ENCODE results near the gene ZCCHC24.
A peak's percentile ranks its signal among the peaks of the same experiment; 100 is the strongest.

The ZCCHC24 gene

DNA sequence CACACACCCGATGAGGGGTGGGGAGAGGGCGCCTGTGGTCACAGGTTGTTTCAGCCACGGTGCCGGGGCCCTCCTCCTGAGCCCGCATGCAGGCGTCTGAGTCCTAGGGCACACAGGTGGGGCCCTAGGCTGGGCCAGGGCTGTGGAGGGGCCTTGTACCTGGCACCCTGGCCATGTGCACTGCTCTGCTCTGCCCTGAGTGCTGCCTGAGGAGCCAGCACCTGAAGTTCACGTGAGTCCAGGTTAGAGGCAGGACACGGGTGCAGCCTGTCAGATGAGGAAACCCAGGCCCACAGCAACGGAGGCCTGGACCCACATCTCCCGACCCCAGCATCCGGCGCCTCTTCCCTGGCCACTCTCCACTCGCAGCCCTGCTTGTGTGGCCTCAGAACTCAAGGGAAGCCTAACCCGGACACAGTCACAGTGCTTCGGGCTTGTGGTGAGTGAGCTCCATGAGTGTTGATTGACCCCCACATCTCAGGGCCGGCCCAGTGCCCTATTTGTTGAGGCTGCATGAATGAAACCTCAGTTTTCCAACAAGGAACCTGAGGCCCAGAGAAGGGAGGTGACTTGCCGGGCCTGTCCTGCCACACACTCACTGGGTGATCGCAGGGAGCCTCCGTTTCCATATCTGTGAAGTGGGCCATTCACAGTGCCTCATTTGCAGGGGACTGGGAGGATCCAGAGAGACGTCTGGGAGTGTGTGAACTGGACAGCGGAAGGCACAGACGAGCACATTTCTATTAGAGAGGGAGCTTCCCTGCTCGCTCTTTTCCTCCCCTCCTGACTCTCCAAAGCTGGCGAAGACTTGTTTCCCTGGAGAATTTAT lies 58.6 kb downstream of the ZCCHC24 start:
- peak; percentile 35 for DNase-seq (ENCODE audit: low read depth)
- TF ChIP-seq, protein P1, sequence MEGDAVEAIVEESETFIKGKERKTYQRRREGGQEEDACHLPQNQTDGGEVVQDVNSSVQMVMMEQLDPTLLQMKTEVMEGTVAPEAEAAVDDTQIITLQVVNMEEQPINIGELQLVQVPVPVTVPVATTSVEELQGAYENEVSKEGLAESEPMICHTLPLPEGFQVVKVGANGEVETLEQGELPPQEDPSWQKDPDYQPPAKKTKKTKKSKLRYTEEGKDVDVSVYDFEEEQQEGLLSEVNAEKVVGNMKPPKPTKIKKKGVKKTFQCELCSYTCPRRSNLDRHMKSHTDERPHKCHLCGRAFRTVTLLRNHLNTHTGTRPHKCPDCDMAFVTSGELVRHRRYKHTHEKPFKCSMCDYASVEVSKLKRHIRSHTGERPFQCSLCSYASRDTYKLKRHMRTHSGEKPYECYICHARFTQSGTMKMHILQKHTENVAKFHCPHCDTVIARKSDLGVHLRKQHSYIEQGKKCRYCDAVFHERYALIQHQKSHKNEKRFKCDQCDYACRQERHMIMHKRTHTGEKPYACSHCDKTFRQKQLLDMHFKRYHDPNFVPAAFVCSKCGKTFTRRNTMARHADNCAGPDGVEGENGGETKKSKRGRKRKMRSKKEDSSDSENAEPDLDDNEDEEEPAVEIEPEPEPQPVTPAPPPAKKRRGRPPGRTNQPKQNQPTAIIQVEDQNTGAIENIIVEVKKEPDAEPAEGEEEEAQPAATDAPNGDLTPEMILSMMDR (conservative IDR thresholded peaks at IDR 0.05; ENCODE audit: control insufficient read depth, insufficient read depth, low read depth, low read length) = no peak
- no peak overlapping the region for H3K4me3 ChIP-seq (ENCODE audit: control insufficient read depth, low read depth, low read length)

DNA sequence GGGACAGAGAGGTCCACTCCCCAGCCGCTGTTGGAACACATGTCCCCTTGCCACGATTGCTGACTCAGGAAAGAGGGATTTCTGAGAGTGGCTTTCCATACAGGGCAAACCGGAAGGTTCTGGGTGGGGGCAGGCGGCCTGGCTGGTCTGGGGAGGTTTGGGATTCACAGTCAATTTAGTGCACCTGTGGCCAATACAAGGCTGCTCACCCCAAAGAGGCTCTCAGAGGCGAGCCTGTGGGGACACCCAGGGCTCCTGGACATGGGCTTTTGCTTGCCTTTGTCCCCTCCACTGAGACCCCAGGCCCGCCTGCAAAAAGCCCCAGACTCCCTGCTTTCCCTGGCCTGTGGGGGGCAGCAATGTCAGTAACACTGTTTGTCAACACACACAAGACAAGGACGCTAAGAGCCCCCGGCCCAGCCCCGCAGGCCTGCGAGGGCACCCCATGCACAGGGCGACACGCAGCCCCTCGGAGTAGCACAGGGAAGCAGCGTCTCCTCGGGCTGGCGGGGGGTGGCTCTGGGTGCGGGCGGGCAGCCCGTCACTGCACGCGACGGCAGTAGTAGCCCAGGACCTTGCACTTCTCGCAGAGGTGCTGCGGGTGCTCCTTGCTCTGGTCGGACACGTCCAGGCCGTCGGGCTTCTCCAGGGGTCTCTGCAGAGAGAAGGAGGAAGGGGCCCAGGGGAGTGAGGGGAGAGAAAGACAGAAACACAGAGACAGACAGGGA lies 59.5 kb downstream of the ZCCHC24 start:
- no peak overlapping the region for H3K4me3 ChIP-seq (ENCODE audit: control insufficient read depth, low read depth, low read length)
- TF ChIP-seq, protein P1 (conservative IDR thresholded peaks at IDR 0.05; ENCODE audit: control insufficient read depth, insufficient read depth, low read depth, low read length) = no peak
- no peak for DNase-seq (ENCODE audit: low read depth)

DNA sequence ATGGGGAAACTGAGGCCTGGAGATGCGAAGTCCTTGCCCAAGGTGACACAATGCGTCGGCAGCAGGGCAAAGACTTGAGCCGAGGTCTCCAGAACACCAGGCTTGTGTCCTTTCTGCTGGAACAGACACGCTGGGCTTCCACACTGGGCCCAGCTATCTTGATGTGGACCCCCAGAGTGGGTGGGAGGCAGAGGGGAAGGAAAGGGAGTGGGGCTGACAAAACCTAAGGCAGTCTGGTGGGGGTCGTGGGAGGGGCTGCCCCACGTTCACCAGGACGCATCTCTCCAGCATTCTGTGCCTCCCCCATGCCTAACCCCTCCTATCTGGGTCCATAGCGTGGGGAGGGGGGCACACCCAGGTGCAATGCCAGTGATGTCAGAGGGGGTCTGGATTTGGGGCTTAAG lies 60.0 kb downstream of the ZCCHC24 start:
- no peak for DNase-seq (ENCODE audit: low read depth)
- TF ChIP-seq, protein P1 (conservative IDR thresholded peaks at IDR 0.05; ENCODE audit: control insufficient read depth, insufficient read depth, low read depth, low read length) = no peak
- no peak overlapping the region for H3K4me3 ChIP-seq (ENCODE audit: control insufficient read depth, low read depth, low read length)

DNA sequence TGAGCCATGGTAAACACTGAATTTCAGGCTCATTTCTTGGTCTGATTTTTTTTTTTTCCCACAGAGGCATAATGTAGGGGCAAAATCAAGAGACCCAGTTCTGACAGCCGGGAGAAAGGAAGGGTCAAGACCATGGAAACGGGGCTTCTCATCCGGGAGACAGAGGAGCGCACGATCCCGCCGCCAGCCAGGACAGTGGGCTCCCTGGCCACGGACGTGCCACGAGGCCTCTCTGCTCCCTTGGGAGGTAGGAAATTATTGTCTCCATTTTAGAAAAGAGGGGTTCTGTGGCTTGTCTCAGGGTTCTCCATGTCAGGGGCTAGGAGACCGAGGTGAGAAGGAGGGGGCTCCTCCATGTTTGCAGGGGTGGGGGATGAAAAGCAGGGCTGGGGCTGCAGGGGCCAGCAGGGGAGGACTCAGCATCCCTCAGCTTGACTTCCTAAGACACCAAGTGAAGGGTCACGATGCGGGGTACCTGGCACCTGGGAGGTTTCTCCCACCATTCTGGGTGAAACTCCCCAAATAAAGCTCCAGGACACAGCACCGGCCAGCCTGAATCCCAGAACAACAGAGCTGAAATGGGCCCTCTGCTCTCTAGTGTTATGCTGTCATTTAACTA lies 60.5 kb downstream of the ZCCHC24 start:
- DNase-seq (ENCODE audit: low read depth) = no peak

DNA sequence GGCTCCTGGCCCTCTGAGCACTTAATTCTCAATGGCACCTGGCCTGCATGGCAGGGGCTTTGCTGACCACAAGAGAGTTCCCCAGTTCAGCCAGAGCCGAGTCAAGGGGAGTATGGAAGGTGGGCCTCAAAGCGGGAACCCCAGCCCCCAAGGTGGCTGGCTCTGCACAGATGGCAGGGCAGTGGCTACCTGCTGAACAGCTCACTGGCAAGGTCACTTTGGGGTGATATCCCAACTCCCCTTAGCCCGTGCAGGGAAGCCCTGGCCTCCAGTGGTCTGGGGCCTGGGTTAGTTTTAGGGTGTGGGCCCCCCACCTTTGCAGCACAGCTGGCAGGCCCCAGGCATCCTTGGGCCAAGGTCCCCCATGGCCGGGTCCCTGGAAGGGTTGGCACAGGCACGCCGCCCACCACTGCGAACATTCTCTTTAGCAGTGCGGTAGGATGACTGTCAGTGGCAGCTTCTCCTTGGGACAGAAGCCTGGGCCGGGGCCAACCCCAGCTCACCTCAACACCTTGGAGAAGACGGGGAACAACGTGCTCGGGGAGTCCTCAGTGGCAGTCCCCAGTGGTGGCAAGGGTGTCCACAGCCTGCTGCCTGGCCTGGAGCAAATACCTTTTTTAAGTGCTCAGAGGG lies 61.3 kb downstream of the ZCCHC24 start:
- TF ChIP-seq, protein P1 (conservative IDR thresholded peaks at IDR 0.05; ENCODE audit: control insufficient read depth, insufficient read depth, low read depth, low read length) = no peak
- no peak for DNase-seq (ENCODE audit: low read depth)
- H3K4me3 ChIP-seq (ENCODE audit: control insufficient read depth, low read depth, low read length) = no peak overlapping the region

More for the DNA sequence above, 60.5 kb downstream of the ZCCHC24 start:
- no peak overlapping the region for H3K4me3 ChIP-seq (ENCODE audit: control insufficient read depth, low read depth, low read length)
- TF ChIP-seq, protein P1 (conservative IDR thresholded peaks at IDR 0.05; ENCODE audit: control insufficient read depth, insufficient read depth, low read depth, low read length) = no peak

DNA sequence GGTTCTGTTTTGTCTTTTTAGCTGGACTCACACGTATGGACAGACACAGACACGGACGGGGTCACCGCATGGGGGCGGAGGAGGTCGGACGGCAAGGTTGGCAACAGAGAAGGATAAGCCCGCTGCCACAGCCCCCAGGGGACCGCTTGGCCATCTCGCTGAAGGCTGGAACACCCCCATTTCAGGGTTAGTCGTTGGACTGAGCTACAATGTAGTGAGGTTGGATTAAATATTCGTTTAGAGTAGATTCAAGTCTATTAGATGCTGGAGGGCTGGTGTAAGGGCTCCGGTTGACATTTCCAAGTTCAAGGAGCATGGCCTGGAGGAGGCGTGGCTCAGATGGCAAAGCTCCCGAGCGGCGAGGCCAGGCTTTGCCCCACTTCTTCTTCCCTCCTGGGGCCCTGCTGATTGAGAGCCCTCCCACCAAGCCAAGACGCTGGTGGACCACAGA lies 62.9 kb downstream of the ZCCHC24 start:
- TF ChIP-seq, protein P1 (conservative IDR thresholded peaks at IDR 0.05; ENCODE audit: control insufficient read depth, insufficient read depth, low read depth, low read length) = no peak
- no peak overlapping the region for H3K4me3 ChIP-seq (ENCODE audit: control insufficient read depth, low read depth, low read length)
- DNase-seq (ENCODE audit: low read depth) = no peak
